HG02642 (cell line): ENCODE data around the gene HNRNPC.
"Not testable (repeated sequence)": the region's sequence is repeated elsewhere in the genome, so short reads cannot be mapped to it uniquely, and the experiment has no call there.

Experiments used
- ATAC-seq: cut with Tn5 transposase; IDR thresholded peaks from one replicate; pipeline ENCODE4 v1.9.1; 2021; ENCODE audit warnings: mild to moderate bottlenecking; ENCODE audit not compliant: unreplicated experiment, poor library complexity

HNRNPC gene

DNA sequence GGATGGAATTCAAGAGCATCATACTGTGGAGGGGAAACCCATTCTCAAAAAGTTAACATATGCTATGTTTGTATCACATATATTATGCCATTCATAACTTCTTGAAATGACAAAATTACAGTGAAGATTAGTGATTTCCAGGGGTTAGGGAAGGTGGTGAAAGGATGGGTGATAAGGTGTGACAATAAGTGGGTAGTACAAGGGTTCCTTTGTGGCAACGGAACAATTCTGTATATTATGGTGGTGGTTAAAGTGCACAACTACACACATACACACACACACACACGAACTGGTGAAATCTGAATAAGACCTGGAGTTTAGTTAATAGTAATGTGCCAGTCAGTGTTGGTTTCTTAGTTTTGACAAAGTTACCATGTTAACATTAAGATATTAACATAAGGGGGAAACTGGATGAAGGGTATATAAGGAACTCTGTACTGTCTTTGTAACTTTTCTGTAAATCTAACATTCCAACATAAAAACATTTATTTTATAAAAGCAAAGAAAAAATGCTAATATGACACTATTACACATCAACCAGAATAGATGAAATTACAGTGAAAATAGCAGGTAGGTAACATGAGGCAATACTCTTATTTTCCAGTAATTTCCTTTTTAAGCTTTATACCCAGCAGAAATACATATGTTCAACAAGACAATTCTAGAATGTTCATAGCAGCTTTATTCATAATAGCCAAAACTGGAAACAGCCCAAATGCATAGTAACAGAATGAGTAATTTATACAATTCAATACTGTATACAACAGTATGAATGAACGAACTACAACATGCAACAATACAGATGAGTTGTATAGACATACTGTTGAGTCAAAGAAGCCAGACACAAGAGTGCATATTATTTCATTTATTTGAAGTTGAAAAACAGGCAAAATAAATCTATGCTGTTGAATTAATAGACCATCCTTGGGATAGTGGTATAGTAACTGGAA is 69.4 kb downstream of the HNRNPC start:
- ATAC-seq = no peak

DNA sequence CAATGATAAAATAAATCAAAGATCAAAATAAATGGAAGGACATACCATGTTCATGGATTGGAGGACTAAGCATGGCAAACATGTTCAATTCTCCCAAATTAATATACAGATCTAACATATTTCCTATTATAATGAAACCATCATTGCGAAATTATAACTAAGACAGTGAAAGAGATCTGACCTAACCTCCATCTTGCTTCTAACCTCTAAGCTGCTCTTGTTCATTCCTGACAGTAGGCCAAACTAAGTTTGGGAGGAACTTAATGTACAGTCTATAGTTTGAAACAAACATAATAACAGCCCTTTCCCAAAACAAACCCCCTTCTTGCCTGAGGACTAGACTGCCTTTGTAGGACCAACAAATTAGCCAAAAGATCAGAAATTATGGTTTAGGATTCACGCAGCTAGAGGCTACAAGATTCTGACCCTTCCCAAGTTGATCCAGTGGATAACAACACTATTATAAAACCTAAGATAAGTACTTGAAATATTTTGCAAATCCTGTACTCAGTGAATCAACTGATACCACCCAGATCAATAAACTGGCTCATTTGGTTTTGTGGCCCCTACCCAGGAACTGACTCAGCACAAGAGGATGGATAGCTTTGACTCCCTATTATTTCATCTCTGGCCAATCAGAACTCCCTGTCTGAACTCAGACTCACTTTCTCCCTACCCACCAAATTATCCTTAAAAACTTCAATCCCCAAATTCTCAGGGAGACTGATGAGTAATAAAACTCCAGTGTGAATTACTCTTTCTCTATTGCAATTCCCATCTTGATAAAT is 71.6 kb downstream of the HNRNPC start:
- ATAC-seq = no peak

DNA sequence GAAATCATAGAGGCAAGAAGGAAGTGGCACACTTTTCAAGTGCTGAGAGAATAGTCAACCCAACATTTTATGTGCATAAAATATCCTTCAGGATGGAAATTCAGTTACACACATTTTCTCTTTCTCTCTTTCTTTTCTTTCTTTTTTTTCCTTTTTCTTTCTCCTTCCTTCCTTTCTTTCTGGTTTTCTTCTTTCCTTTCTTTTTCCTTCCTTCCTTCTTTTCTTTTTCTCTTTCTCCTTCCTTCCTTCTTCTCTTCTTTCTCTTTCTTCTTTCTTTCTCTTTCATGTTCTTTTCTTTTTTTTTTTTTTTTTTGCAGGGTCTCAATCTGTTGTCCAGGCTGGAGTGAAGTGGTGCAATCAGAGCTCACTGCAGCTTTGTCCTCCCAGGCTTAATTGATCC is 74.6 kb downstream of the HNRNPC start:
- ATAC-seq = no peak

DNA sequence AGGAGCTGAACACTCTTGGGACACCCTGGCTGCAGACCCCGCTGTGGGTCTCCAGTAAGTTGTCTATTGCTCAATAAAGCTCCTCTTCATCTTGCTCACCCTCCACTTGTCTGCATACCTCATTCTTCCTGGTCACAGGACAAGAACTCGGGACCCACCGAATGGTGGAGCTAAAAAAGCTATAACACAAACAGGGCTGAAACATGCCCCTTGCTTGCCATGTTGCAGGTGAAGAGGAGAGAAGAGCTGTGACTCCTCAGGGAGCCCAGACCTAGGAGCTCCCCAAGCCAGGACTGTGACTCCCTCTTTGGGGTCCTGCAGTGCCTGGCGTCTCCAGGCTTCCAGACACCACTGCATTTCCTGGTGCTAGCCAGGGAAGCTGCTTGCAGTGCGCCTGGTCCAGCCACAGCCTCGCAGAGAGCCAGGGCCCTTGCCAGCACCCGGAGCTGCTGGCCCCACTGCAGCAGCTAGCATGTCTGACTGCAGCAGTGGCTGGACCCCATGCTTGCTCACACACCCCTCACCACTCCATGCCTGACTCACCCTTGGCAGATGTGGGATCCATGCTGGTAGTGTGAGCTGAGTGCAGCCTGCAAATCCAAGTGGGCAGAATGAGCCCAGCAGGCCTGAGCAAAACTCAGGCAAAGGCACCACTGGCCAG is 76.2 kb downstream of the HNRNPC start:
- no peak for ATAC-seq

DNA sequence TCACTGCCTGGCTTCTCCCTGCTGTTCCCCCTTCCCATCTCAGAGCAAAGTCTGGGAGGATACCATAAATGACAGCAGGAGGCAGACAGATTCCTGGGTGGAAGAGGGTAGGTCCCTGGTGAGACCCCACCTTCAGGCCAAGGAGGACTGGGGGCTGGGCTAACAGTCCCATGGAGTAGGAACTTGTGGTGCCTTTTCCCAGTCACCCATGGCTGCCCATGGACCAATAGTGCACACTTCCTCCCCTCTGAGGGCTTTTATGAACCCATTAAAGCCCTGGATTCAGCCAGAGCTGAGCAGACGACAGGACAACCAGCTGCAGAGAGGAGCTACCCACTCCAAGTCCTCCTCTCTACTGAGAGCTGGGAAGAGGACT is 76.8 kb downstream of the HNRNPC start:
- ATAC-seq = no peak

DNA sequence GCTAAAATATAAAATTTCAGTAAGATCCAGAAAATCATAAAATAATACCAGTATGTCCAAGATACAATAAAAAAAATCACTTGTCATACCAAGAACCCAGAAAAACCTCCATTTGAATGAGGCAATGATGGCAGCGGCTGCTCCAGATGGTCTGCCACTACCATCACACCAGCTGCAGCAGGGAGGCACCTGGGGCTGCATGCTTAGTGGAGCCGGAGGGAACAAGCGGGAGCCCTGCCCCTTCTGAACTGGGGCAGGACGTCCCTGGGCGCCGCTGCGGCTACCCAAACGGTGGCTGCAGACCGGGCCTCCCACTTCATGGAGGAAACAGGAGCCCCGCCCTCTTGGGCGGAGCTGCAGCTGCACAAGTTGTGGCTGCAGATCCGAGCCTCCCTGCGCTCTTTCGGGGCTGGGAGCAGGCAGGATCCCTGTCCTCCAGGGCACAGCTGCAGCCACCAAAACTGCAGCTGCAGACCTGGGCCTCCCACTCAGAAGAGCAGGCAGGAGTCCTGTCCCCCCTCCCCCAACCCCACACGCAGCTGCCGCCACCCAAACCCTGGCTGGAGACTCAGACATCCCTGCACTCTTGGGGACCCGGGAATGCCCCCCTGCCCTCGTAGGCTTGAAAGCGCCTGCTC is 77.3 kb downstream of the HNRNPC start:
- ATAC-seq = peak; percentile 97

DNA sequence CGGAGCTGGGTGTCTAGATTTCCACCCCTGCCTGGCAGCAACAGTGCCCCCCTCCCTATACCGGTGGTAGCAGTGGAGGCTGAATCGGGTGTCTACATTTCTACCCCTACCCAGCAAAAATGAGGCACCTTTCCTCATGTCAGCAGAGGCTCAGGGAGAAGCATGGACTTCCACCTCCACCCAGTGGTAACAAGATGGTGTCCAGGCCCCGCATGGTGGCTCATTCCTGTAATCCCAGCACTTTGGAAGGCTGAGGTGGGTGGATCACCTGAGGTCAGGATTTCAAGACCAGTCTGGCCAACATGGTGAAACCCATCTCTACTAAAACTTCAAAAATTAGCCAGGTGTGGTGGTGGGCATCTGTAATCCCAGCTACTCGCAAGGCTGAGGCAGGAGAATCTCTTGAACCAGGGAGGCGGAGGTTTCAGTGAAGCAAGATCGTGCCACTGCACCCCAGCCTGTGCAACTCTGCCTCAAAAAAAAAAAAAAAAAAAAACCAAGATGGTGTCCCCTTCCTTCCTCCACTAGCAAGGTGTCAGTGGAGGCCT is 77.9 kb downstream of the HNRNPC start:
- no peak for ATAC-seq

DNA sequence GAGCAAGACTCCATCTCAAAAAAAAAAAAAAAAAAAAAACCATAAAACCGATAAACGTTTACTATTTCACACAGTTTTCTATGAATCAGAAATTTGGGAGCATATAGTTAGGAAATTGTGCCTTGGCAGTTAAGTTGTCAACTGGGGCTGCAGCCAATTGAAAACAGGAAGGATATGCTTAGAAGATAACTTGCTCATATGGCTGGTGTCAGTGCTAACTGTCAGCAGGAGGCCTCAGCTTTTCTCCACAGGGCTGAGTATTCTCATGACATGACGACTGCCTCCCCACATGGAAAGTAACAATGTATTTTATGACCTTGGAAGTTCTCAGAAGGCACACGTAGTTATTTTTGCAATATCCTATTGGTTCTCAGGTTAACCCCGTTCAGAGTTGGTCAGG is 83.8 kb downstream of the HNRNPC start:
- no peak for ATAC-seq

DNA sequence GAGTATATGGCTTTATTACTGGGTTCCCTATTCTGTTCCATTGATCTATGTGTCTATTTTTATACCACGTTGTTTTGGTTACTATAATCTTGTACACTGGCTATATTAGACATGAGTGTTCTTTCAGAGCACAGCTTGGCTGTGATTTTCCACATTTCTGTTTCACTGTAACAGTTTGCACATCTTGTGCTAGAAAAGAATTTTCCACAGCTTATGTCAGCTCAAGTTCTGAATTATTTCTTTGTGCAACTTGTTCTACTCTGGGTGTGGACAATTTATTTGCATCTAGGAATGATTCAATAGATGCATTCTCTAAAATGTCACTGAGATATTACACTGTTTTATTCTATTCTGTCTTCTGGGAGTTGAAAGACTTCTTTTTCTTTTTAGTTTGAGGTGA is 85.0 kb downstream of the HNRNPC start:
- no peak for ATAC-seq

DNA sequence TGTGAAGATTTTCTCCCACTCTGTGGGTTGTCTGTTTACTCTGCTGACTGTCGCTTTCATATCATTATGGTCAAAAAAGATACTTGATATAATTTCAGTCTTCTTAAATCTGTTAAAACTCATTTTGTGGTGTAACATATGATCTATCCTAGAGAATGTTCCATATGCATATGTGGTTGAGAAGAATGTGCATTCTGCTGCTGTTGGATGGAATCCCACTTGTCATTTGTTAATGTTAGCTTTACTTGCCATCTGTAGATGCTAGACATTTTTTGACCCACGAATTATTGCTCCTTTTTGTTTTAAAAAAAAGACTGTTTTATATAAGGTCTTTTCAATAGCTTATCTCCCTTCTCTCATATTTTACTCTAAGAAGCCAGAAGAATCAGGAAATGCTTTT is 87.1 kb downstream of the HNRNPC start:
- ATAC-seq = no peak

DNA sequence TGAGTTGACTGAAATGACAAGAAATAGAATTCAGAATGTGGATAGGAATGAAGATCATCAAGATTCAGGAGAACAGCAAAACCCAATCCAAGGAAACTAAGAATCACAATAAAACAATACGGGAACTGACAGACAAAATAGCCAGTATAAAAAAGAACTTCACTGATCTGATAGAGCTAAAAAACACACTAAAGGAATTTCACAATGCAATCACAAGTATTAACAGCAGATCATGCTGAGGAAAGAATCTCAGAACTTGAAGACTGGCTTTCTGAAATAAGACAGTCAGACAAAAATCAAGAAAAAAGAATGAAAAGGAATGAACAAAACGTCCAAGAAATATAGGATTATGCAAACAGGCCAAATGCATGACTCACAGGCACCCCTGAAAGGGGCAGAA is 98.1 kb downstream of the HNRNPC start:
- ATAC-seq = no peak

DNA sequence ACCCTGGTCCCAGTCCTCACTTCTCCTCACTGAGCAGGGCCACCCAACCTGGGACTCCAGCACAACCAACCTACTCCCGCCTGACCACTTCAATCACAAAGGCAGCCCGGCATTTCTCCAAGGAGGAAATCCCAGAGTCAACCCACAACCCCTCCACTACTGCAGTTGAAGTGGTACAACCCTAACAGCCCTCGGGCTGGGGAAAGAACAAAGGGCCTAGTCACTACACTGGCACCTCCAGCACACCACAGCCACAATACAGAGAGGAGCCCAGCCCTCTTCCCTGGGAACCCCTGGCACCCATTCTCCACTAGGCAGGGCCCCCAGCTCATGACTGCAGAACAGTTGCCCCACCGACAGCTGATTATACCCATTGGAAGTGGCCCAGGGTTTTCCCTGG is 99.7 kb downstream of the HNRNPC start:
- ATAC-seq = no peak

DNA sequence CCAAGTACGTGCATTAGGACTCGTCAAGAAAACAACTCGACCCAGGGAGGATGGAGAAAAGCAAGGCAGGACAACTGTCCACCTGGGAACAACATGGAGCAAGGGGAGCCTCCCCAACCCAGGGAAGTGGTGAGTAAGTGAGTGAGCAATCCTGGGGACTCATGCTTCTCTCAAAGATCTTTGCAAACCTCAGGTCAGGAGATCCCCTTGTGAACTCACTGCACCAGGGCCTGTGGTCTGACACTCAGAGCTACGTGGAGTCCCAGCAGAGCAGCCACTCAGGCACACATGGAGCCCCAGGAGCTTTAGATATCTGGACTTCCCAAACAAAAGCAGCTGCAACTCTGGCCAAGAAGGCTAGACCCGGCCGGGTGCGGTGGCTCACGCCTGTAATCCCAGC is 101.2 kb downstream of the HNRNPC start:
- ATAC-seq = no peak

DNA sequence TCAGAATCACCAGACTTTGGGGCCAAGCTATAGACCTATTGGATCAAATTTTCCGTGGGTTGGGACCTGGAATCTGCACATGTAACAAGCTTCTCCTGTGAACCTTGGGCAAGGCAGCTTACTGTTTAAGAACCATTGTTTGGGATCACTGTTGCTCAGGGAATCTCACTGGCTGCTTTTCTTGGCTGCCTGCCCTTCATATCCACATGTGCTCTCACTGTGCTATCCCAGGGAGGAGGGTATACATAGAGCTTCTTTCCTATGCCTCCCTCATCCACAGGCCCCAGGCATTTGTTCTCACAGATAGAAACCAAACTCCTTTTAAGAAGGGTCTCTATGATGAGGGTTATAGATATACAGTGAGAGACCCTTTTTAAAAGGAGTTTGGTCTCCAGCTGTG is 103.6 kb downstream of the HNRNPC start:
- ATAC-seq = not testable (repeated sequence)

DNA sequence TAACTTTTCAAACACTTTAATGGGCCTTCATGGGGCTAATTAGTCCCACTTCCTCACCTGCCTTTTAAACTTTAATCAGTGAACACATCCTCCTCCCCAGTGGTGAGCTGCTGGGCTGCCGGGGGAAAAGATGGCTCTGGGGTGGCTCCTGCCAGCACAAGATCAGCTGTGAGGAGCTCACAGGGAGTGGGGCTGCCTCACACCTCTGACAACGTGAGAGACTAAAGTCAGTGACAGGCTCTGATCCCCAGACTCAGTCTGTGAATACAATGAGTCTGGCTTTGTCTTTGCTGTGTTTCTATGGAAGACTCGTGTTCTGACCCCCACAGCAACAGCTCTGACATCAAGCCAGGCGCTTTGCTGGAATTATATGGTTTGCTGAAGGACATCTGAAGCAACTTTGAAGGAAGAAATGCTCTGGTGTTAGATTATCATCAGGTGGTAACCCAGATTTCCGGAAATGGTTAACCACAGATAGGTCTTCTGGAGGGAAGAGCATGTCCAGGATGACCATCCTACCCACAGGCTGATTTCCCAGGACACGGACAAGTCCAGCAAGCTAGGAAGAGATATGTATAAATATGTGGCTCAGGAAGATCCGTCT is 104.1 kb downstream of the HNRNPC start:
- not testable (repeated sequence) for ATAC-seq

DNA sequence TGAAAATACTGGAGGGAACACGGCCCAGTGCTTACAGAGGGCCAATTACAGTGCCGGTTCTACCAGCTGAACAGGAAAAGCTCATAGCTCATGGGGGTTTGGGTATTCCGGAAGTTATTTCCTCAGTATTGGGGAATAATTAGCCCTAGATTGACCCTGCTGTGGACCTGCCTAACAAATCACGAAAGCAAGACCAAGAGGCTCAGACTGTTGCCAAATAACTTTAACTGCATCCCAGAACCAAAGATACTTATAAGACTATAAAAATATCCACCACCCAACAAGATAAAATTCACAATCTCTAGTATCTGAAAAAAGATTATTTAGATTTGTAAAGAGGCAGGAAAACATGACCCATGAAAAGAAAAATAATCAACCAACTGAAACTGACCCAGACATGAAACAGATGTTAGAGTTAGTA is 105.4 kb downstream of the HNRNPC start:
- no peak for ATAC-seq

DNA sequence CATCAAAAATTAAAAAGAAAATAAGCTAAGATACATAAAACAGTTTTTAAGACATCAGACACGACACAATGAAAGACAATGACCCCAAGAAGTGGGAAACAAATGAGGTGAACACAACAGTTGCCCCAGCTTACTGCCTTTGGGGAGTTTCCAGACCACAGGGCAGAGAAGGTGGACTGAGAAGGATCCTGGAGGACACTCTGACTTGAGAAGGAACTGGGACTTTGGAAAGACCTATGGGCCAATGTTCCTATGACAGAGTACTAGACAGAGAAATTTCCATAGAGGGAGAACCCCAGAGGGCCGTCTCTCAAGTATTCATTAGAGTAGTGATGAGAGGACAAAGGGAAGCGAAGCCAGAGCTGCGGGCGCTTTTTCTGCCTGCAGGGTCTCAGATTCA is 107.2 kb downstream of the HNRNPC start:
- ATAC-seq = no peak

DNA sequence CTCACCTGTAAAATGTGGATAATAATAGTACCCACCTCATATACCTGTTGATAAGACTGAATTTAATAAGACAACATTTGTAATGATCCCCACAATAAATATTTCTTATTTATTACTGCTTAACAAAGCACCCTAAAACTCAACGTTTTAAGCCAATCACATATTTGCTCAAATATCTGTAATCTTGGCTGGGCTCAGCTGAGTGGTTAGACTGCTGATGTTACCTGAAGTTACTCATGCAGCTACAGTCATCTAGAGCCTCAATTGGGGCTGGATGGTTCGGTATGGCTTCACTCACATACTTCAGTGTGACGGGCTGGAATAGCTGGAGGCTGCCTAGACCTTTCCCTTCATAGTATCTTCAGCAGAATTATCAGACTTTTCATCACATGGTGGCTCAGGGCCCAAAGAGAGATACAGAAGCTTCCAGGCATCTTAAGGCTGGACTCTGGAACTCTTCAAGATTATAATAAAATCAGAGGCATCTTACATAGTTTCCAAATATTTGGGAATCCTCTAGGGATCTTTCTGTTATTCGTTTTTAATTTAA is 109.1 kb downstream of the HNRNPC start:
- ATAC-seq = no peak
